Mesenchymal stem cell (in vitro differentiated cells and primary cell): Measurements from ENCODE around the gene EDEM1.

Source experiments
- DNase-seq: peaks from one replicate; pipeline ENCODE4 v3.0.0-alpha.2; 2013
- H2AFZ ChIP-seq: one replicate; pipeline ENCODE4 v1.6.1; 2013; ENCODE audit warnings: low read depth, mild to moderate bottlenecking, control low read depth, inconsistent platforms, low read length, moderate library complexity
- H2AK5ac ChIP-seq: 2 replicates; pipeline ENCODE4 v1.6.1; 2013; ENCODE audit warnings: low read length, moderate library complexity, mild to moderate bottlenecking, inconsistent platforms; ENCODE audit not compliant: severe bottlenecking
- H2BK120ac ChIP-seq: one replicate; pipeline ENCODE4 v1.6.1; 2013; ENCODE audit warnings: low read depth, mild to moderate bottlenecking, inconsistent platforms, low read length, moderate library complexity
- H2BK12ac ChIP-seq, 2 experiments: one replicate each; pipeline ENCODE4 v1.6.1; 2013; ENCODE audit warnings: inconsistent platforms in 2 of 2, low read length in 2 of 2, mild to moderate bottlenecking in 2 of 2, moderate library complexity in 2 of 2, control low read depth in 1 of 2
- H2BK15ac ChIP-seq: one replicate; pipeline ENCODE4 v1.6.1; 2013; ENCODE audit warnings: mild to moderate bottlenecking, low read depth, inconsistent platforms; ENCODE audit not compliant: poor library complexity, severe bottlenecking
- H2BK5ac ChIP-seq: 2 replicates; pipeline ENCODE4 v1.6.1; 2013; ENCODE audit warnings: low read depth, mild to moderate bottlenecking, low read length, control low read depth, inconsistent platforms; ENCODE audit not compliant: poor library complexity, severe bottlenecking
- H3K14ac ChIP-seq, 2 experiments: one replicate each; pipeline ENCODE4 v1.6.1; 2013; ENCODE audit warnings: inconsistent platforms in 2 of 2, low read length in 2 of 2, control low read depth in 1 of 2, mild to moderate bottlenecking in 1 of 2, moderate library complexity in 1 of 2
- H3K18ac ChIP-seq, 2 experiments: one replicate each; pipeline ENCODE4 v1.6.1; 2013; ENCODE audit warnings: inconsistent platforms in 2 of 2, low read length in 2 of 2, control low read depth in 1 of 2, low read depth in 1 of 2, mild to moderate bottlenecking in 1 of 2
- H3K23ac ChIP-seq, 2 experiments: one replicate each; pipeline ENCODE4 v1.6.1; 2013; ENCODE audit warnings: inconsistent platforms in 2 of 2, low read length in 2 of 2, mild to moderate bottlenecking in 2 of 2, moderate library complexity in 2 of 2, control low read depth in 1 of 2
- H3K27ac ChIP-seq: 2 replicates; pipeline ENCODE4 v1.5.1; 2013; ENCODE audit warnings: mild to moderate bottlenecking, moderate library complexity, low read length, control low read depth, inconsistent platforms; ENCODE audit not compliant: poor library complexity, severe bottlenecking
- H3K27me3 ChIP-seq, 2 experiments: 2 replicates each; pipeline versions ENCODE4 v1.6.1 to v1.7.0; 2013; ENCODE audit warnings: low read length in 2 of 2, mild to moderate bottlenecking in 2 of 2, moderate library complexity in 2 of 2, control low read depth in 1 of 2, inconsistent platforms in 1 of 2; ENCODE audit not compliant: control insufficient read depth in 1 of 2, insufficient read depth in 1 of 2
- H3K36me3 ChIP-seq, 2 experiments: 2 replicates each; pipeline versions ENCODE4 v1.6.1 to v1.7.0; 2013; ENCODE audit warnings: low read length in 2 of 2, control low read depth in 1 of 2, inconsistent platforms in 1 of 2, low read depth in 1 of 2, mild to moderate bottlenecking in 1 of 2; ENCODE audit not compliant: insufficient read depth in 2 of 2, control insufficient read depth in 1 of 2
- H3K4ac ChIP-seq, 2 experiments: one replicate each; pipeline ENCODE4 v1.6.1; 2013; ENCODE audit warnings: inconsistent platforms in 2 of 2, low read length in 2 of 2, mild to moderate bottlenecking in 2 of 2, moderate library complexity in 2 of 2, control low read depth in 1 of 2, low read depth in 1 of 2
- H3K4me1 ChIP-seq: 2 replicates; pipeline ENCODE4 v1.6.1; 2013; ENCODE audit warnings: low read depth, low read length, control low read depth; ENCODE audit not compliant: control insufficient read depth, insufficient read depth
- H3K4me2 ChIP-seq: 2 replicates; pipeline ENCODE4 v1.6.1; 2013; ENCODE audit warnings: low read length, mild to moderate bottlenecking, inconsistent platforms; ENCODE audit not compliant: poor library complexity, severe bottlenecking
- H3K4me3 ChIP-seq, 2 experiments: 2 replicates each; pipeline versions ENCODE4 v1.5.1 to v1.7.0; 2013; ENCODE audit warnings: low read length in 2 of 2, mild to moderate bottlenecking in 2 of 2, control low read depth in 1 of 2, low read depth in 1 of 2; ENCODE audit not compliant: insufficient read depth in 1 of 2
- H3K79me1 ChIP-seq: replicated peaks from 2 replicates; pipeline ENCODE4 v1.6.1; 2013; ENCODE audit warnings: mild to moderate bottlenecking, control low read depth, low read length, inconsistent platforms; ENCODE audit not compliant: poor library complexity, severe bottlenecking
- H3K9ac ChIP-seq: 2 replicates; pipeline ENCODE4 v1.7.0; 2013; ENCODE audit warnings: mild to moderate bottlenecking, low read length, moderate library complexity
- H3K9me3 ChIP-seq: 2 replicates; pipeline ENCODE4 v1.7.0; 2013; ENCODE audit warnings: mild to moderate bottlenecking, low read length; ENCODE audit not compliant: control insufficient read depth
- H4K8ac ChIP-seq: one replicate; pipeline ENCODE4 v1.6.1; 2013; ENCODE audit warnings: inconsistent platforms, mild to moderate bottlenecking, low read length, moderate library complexity
- H4K91ac ChIP-seq: one replicate; pipeline ENCODE4 v1.6.1; 2013; ENCODE audit warnings: mild to moderate bottlenecking, low read length, inconsistent platforms
- WGBS: methylation state at CpG from one replicate; pipeline ENCODE4 v1.1.7; 2013; ENCODE audit warnings: mixed read lengths; 5-methylcytosine and 5-hydroxymethylcytosine counted together

The EDEM1 gene

DNA sequence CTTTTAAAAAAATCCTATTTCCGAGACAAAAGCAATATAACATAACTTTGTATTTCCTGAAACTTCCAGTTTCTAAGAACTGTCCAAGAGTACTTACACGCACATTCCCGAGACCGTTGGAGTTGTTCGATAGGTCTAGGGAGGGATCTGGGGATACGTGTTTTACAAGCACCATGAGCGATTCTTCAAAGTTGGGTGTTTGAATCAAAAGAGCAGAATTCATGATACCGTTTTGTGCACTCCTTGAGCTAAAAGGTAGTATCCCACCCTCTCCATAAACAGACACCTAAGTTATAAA, 700 bp upstream of the EDEM1 start:
- no peak overlapping the region for H2AK5ac ChIP-seq
- peak overlapping the region in 1 of 2 experiments; percentile 85 for H3K4me3 ChIP-seq
- H2BK15ac ChIP-seq: no peak overlapping the region
- no peak overlapping the region for H2BK12ac ChIP-seq
- 11% methylated on average over 7 of the region's 8 CpGs for WGBS
- DNase-seq: peak; percentile 62
- peak overlapping the region; percentile 24 to 69 for H3K18ac ChIP-seq
- peak overlapping the region in 1 of 2 experiments; percentile 80 for H3K4ac ChIP-seq
- H3K27me3 ChIP-seq: no peaks in the 10 kb centered on the region
- no peak overlapping the region for H3K14ac ChIP-seq
- no peak overlapping the region for H3K23ac ChIP-seq
- H2AFZ ChIP-seq: no peak overlapping the region
- H3K9me3 ChIP-seq: no peaks in the 10 kb centered on the region
- H3K4me2 ChIP-seq: peak overlapping the region; percentile 96
- H3K79me1 ChIP-seq: peaks cover 6% of the 10 kb centered on the region
- peaks cover 7% of the 10 kb centered on the region for H3K4me1 ChIP-seq
- no peak overlapping the region for H2BK5ac ChIP-seq
- H3K9ac ChIP-seq: peak overlapping the region; percentile 95
- peak overlapping the region; percentile 35 for H3K27ac ChIP-seq
- H4K91ac ChIP-seq: no peak overlapping the region
- no peak overlapping the region for H2BK120ac ChIP-seq
- no peak overlapping the region for H4K8ac ChIP-seq
- H3K36me3 ChIP-seq: peaks cover 7 to 33% of the 10 kb centered on the region in 2 experiments

- H3K9ac ChIP-seq: peak overlapping the region; percentile 97
- H3K18ac ChIP-seq: peak overlapping the region; percentile 99
- H3K14ac ChIP-seq: peak overlapping the region; percentile 86 to 100
- H3K4ac ChIP-seq: peak overlapping the region; percentile 97 to 99
- peaks cover 4% of the 10 kb centered on the region for H3K79me1 ChIP-seq
- under 1% methylated on average over 53 of the region's 66 CpGs for WGBS
- H4K91ac ChIP-seq: peak overlapping the region; percentile 73
- H3K27ac ChIP-seq: peak overlapping the region; percentile 32
- H2BK12ac ChIP-seq: peak overlapping the region in 1 of 2 experiments; percentile 97
- H3K23ac ChIP-seq: peak overlapping the region; percentile 87 to 100
- H3K4me3 ChIP-seq: peak overlapping the region; percentile 89 to 97
- peak; percentile 47 for DNase-seq
- no peaks in the 10 kb centered on the region for H3K27me3 ChIP-seq
- peak overlapping the region; percentile 84 for H4K8ac ChIP-seq
- H2BK5ac ChIP-seq: peak overlapping the region; percentile 82
- peak overlapping the region; percentile 42 for H2AFZ ChIP-seq
- H2BK15ac ChIP-seq: peak overlapping the region; percentile 26
- peaks cover 7 to 25% of the 10 kb centered on the region in 2 experiments for H3K36me3 ChIP-seq
- peak overlapping the region; percentile 92 for H2BK120ac ChIP-seq
- H3K4me2 ChIP-seq: peak overlapping the region; percentile 87
- no peaks in the 10 kb centered on the region for H3K9me3 ChIP-seq
- H3K4me1 ChIP-seq: peaks cover 7% of the 10 kb centered on the region
- H2AK5ac ChIP-seq: no peak overlapping the region
These were observed 462 bp downstream of the EDEM1 start for GRCh38 chr3:5187920-5188418.

- Histone ChIP-seq H3K79me1 (peaks cover 4% of the 10 kb centered on the region), H2AFZ (peak overlapping the region; percentile 42), H3K9me3 (no peaks in the 10 kb centered on the region), H3K4me1 (peaks cover 7% of the 10 kb centered on the region), H2BK120ac (peak overlapping the region; percentile 92), H3K4ac (peak overlapping the region; percentile 97 to 99), H3K4me2 (peak overlapping the region; percentile 87), H2BK15ac (peak overlapping the region; percentile 41), H3K18ac (peak overlapping the region; percentile 99), H3K9ac (peak overlapping the region; percentile 97), H3K36me3 (peaks cover 6 to 18% of the 10 kb centered on the region in 2 experiments), H2AK5ac (no peak overlapping the region), H4K8ac (peak overlapping the region; percentile 84), H4K91ac (peak overlapping the region; percentile 73), H3K23ac (peak overlapping the region in 1 of 2 experiments; percentile 100), H3K4me3 (peak overlapping the region; percentile 89 to 97), H2BK12ac (peak overlapping the region; percentile 29 to 69), H3K27ac (peak overlapping the region; percentile 2), H3K27me3 (no peaks in the 10 kb centered on the region), H3K14ac (peak overlapping the region; percentile 80 to 100), H2BK5ac (peak overlapping the region; percentile 67)
- peak; percentile 60 for DNase-seq
- WGBS: 8% methylated on average over 26 of the region's 26 CpGs
These were observed 1.1 kb downstream of the EDEM1 start for GRCh38 chr3:5188419-5189221.

DNA sequence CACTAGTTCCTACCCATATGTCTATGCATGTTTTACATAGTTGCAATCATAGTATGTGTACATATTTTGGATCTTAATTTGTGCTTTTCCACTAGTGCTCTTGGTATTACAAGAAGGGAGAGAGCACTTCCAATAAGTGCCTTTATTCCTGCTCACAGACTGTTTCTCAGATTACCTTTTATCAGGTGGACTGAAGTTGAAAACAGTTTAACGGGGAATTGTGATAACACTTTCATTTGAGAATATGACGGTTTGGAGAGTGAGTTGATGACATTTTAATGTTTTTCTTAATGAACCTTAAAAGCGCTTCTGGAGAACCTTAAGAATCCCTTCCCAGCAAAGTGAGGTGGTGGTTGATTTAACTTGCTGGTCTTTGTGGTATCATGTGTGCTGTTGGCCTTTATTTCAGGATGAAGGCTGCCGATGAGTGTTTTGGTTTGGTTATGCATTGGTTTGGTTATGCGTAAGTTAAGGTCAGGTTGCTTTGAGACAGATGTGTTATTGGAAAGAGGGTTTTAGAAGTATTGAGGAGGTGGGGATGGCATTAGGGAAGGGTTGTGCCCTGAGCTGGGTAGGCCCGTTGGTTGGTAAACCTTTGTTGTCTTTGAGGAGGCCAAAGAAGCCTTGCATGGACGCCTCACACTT, 2.8 kb downstream of the EDEM1 start:
- Histone ChIP-seq H3K14ac (no peak overlapping the region), H3K4me1 (peaks cover 7% of the 10 kb centered on the region), H4K8ac (peak overlapping the region; percentile 73), H2AK5ac (no peak overlapping the region), H2BK5ac (no peak overlapping the region), H2BK12ac (no peak overlapping the region), H2BK15ac (no peak overlapping the region), H3K4ac (peak overlapping the region in 1 of 2 experiments; percentile 59), H4K91ac (peak overlapping the region; percentile 20), H3K79me1 (peaks cover 7% of the 10 kb centered on the region), H2AFZ (no peak overlapping the region), H3K9me3 (no peaks in the 10 kb centered on the region), H3K18ac (no peak overlapping the region), H2BK120ac (no peak overlapping the region), H3K4me2 (no peak overlapping the region), H3K36me3 (peaks cover 0 to 5% of the 10 kb centered on the region in 2 experiments), H3K9ac (no peak overlapping the region), H3K27ac (no peak overlapping the region), H3K4me3 (peak overlapping the region in 1 of 2 experiments; percentile 36), H3K27me3 (no peaks in the 10 kb centered on the region), H3K23ac (no peak overlapping the region)
- DNase-seq: no peak
- 83% methylated on average over 7 of the region's 7 CpGs for WGBS
